Measurements from ENCODE around the gene ABCC9.

ABCC9 gene

GRCh38 chr12:21882635-21883034, 58.6 kb downstream of the ABCC9 start:
- DNase-seq (ENCODE audit: extremely low read depth in 1 of 2, low read depth in 1 of 2) = no peak

- no peak for DNase-seq (ENCODE audit: extremely low read depth in 1 of 2, low read depth in 1 of 2)
Measured at GRCh38 chr12:21881965-21882364, 59.3 kb downstream of the ABCC9 start.

- DNase-seq (ENCODE audit: extremely low read depth in 1 of 2, low read depth in 1 of 2) = no peak
Measured at GRCh38 chr12:21879312-21879711, 61.9 kb downstream of the ABCC9 start.

GRCh38 chr12:21877293-21877982, 63.8 kb downstream of the ABCC9 start:
- no peak for DNase-seq (ENCODE audit: extremely low read depth in 1 of 2, low read depth in 1 of 2)

GRCh38 chr12:21865846-21866245, 75.4 kb downstream of the ABCC9 start:
- no peak for DNase-seq (ENCODE audit: extremely low read depth in 1 of 2, low read depth in 1 of 2)

- no peak for DNase-seq (ENCODE audit: extremely low read depth in 1 of 2, low read depth in 1 of 2)
Measured at GRCh38 chr12:21860534-21860933, 80.7 kb downstream of the ABCC9 start.

- DNase-seq (ENCODE audit: extremely low read depth in 1 of 2, low read depth in 1 of 2) = no peak
Measured at GRCh38 chr12:21860128-21860527, 81.1 kb downstream of the ABCC9 start.

GRCh38 chr12:21852251-21852650, 89.0 kb downstream of the ABCC9 start:
- DNase-seq (ENCODE audit: extremely low read depth in 1 of 2, low read depth in 1 of 2) = no peak

- no peak for DNase-seq (ENCODE audit: extremely low read depth in 1 of 2, low read depth in 1 of 2)
Measured at GRCh38 chr12:21851151-21851550, 90.1 kb downstream of the ABCC9 start.

- no peak for DNase-seq (ENCODE audit: extremely low read depth in 1 of 2, low read depth in 1 of 2)
Measured at GRCh38 chr12:21850419-21850818, 90.8 kb downstream of the ABCC9 start.

- DNase-seq (ENCODE audit: extremely low read depth in 1 of 2, low read depth in 1 of 2) = no peak
Measured at GRCh38 chr12:21849878-21850277, 91.3 kb downstream of the ABCC9 start.

- no peak for DNase-seq (ENCODE audit: extremely low read depth in 1 of 2, low read depth in 1 of 2)
Measured at GRCh38 chr12:21848192-21848591, 93.0 kb downstream of the ABCC9 start.

GRCh38 chr12:21843795-21844194, 97.4 kb downstream of the ABCC9 start:
- no peak for DNase-seq (ENCODE audit: extremely low read depth in 1 of 2, low read depth in 1 of 2)

GRCh38 chr12:21839776-21840175, 101.5 kb downstream of the ABCC9 start:
- DNase-seq (ENCODE audit: extremely low read depth in 1 of 2, low read depth in 1 of 2) = no peak

- DNase-seq (ENCODE audit: extremely low read depth in 1 of 2, low read depth in 1 of 2) = no peak
Measured at GRCh38 chr12:21837847-21838246, 103.4 kb downstream of the ABCC9 start.

- no peak for DNase-seq (ENCODE audit: extremely low read depth in 1 of 2, low read depth in 1 of 2)
Measured at GRCh38 chr12:21831791-21832344, 109.4 kb downstream of the ABCC9 start.

GRCh38 chr12:21828779-21829178, 112.4 kb downstream of the ABCC9 start:
- no peak for DNase-seq (ENCODE audit: extremely low read depth in 1 of 2, low read depth in 1 of 2)

- DNase-seq (ENCODE audit: extremely low read depth in 1 of 2, low read depth in 1 of 2) = no peak
Measured at GRCh38 chr12:21828136-21828775, 113.0 kb downstream of the ABCC9 start.

- no peak for DNase-seq (ENCODE audit: extremely low read depth in 1 of 2, low read depth in 1 of 2)
Measured at GRCh38 chr12:21827083-21827482, 114.1 kb downstream of the ABCC9 start.

GRCh38 chr12:21826618-21826910, 114.7 kb downstream of the ABCC9 start:
- DNase-seq (ENCODE audit: extremely low read depth in 1 of 2, low read depth in 1 of 2) = no peak

- DNase-seq (ENCODE audit: extremely low read depth in 1 of 2, low read depth in 1 of 2) = no peak
Measured at GRCh38 chr12:21825886-21826617, 115.2 kb downstream of the ABCC9 start.

- no peak for DNase-seq (ENCODE audit: extremely low read depth in 1 of 2, low read depth in 1 of 2)
Measured at GRCh38 chr12:21823581-21823980, 117.6 kb downstream of the ABCC9 start.
